ENCODE results near the gene PLCE1. TPM values are rescaled to one million over a fixed set of nuclear protein-coding genes. Genes with fewer than 3 reads are reported as not detected.

PLCE1 gene
- total and polyA plus RNA-seq, 4 donors, result 1.5 to 15.7 (median 5.2) TPM

- H3K27me3 ChIP-seq (ENCODE audit: control insufficient read depth in 3 of 3, insufficient read depth in 3 of 3, low read length in 2 of 3), result no peaks in the 10 kb centered on the region
- DNase-seq (no peak), ATAC-seq (ENCODE audit: insufficient read depth, low FRiP score) (no peak)
- no peak overlapping the region for H3K27ac ChIP-seq (ENCODE audit: low read depth in 1 of 2, low read length in 1 of 2)
- H3K36me3 ChIP-seq (ENCODE audit: control insufficient read depth in 4 of 4, insufficient read depth in 4 of 4, low read length in 4 of 4), result no peaks in the 10 kb centered on the region
- H3K4me3 ChIP-seq, result no peak overlapping the region
- peaks cover 0 to 1% (median 0%) of the 10 kb centered on the region in 4 donors for H3K9me3 ChIP-seq (ENCODE audit: control insufficient read depth in 4 of 4, insufficient read depth in 3 of 4, low read length in 3 of 4)
- peaks cover 0 to 8% (median 4%) of the 10 kb centered on the region in 5 donors for H3K4me1 ChIP-seq (ENCODE audit: control insufficient read depth in 5 of 5, insufficient read depth in 5 of 5, low read length in 5 of 5)
- no peak overlapping the region for H3K9ac ChIP-seq (ENCODE audit: insufficient read depth in 1 of 2, low read length in 2 of 2)
- TF ChIP-seq, protein P1, sequence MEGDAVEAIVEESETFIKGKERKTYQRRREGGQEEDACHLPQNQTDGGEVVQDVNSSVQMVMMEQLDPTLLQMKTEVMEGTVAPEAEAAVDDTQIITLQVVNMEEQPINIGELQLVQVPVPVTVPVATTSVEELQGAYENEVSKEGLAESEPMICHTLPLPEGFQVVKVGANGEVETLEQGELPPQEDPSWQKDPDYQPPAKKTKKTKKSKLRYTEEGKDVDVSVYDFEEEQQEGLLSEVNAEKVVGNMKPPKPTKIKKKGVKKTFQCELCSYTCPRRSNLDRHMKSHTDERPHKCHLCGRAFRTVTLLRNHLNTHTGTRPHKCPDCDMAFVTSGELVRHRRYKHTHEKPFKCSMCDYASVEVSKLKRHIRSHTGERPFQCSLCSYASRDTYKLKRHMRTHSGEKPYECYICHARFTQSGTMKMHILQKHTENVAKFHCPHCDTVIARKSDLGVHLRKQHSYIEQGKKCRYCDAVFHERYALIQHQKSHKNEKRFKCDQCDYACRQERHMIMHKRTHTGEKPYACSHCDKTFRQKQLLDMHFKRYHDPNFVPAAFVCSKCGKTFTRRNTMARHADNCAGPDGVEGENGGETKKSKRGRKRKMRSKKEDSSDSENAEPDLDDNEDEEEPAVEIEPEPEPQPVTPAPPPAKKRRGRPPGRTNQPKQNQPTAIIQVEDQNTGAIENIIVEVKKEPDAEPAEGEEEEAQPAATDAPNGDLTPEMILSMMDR (IDR thresholded peaks at IDR 0.05; ENCODE audit: control extremely low read depth, extremely low read depth), result no peak
These were observed 46.2 kb upstream of the PLCE1 start for GRCh38 chr10:93947524-93947923.

- Histone ChIP-seq H3K4me3 (no peak overlapping the region), H3K36me3 (ENCODE audit: control insufficient read depth in 4 of 4, insufficient read depth in 4 of 4, low read length in 4 of 4) (no peaks in the 10 kb centered on the region), H3K27me3 (ENCODE audit: control insufficient read depth in 3 of 3, insufficient read depth in 3 of 3, low read length in 2 of 3) (no peaks in the 10 kb centered on the region), H3K9ac (ENCODE audit: insufficient read depth in 1 of 2, low read length in 2 of 2) (no peak overlapping the region), H3K27ac (ENCODE audit: low read depth in 1 of 2, low read length in 1 of 2) (no peak overlapping the region), H3K4me1 (ENCODE audit: control insufficient read depth in 5 of 5, insufficient read depth in 5 of 5, low read length in 5 of 5) (peaks cover 0 to 4% (median 0%) of the 10 kb centered on the region in 5 donors), H3K9me3 (ENCODE audit: control insufficient read depth in 4 of 4, insufficient read depth in 3 of 4, low read length in 3 of 4) (peaks cover 0 to 1% (median 0%) of the 10 kb centered on the region in 4 donors)
- TF ChIP-seq, protein P1 (IDR thresholded peaks at IDR 0.05; ENCODE audit: control extremely low read depth, extremely low read depth), result no peak
- ATAC-seq (ENCODE audit: insufficient read depth, low FRiP score) (no peak), DNase-seq (no peak)
- WGBS, 2 donors, result 80 to 92% methylated on average over 2 of the region's 2 CpGs
These were observed 41.8 kb upstream of the PLCE1 start for GRCh38 chr10:93951905-93952304.

DNA sequence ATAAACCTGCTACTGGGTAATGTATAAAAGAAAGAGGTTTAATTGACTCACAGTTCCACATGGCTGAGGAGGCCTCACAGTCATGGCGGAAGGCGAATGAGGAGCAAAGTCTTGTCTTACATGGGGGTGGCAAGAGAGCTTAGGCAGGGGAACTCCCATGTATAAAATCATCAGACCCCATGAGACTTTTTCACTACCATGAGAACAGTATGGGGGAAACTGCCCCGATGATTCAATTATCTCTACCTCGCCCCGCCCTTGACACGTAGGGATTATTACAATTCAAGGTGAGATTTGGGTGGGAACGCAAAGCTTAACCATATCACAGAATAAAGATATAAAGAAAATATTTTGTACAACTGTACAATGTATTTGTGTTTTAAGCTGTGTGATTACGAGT is 39.4 kb upstream of the PLCE1 start:
- Histone ChIP-seq H3K27me3 (ENCODE audit: control insufficient read depth in 3 of 3, insufficient read depth in 3 of 3, low read length in 2 of 3) (no peaks in the 10 kb centered on the region), H3K27ac (ENCODE audit: low read depth in 1 of 2, low read length in 1 of 2) (no peak overlapping the region), H3K9me3 (ENCODE audit: control insufficient read depth in 4 of 4, insufficient read depth in 3 of 4, low read length in 3 of 4) (no peaks in the 10 kb centered on the region), H3K4me3 (no peak overlapping the region), H3K9ac (ENCODE audit: insufficient read depth in 1 of 2, low read length in 2 of 2) (no peak overlapping the region), H3K4me1 (ENCODE audit: control insufficient read depth in 5 of 5, insufficient read depth in 5 of 5, low read length in 5 of 5) (no peaks in the 10 kb centered on the region), H3K36me3 (ENCODE audit: control insufficient read depth in 4 of 4, insufficient read depth in 4 of 4, low read length in 4 of 4) (no peaks in the 10 kb centered on the region)
- no peak for ATAC-seq (ENCODE audit: insufficient read depth, low FRiP score)
- TF ChIP-seq, protein P1 (IDR thresholded peaks at IDR 0.05; ENCODE audit: control extremely low read depth, extremely low read depth), result no peak
- no peak for DNase-seq
- WGBS, 2 donors, result 95 to 96% methylated on average over 8 of the region's 8 CpGs

DNA sequence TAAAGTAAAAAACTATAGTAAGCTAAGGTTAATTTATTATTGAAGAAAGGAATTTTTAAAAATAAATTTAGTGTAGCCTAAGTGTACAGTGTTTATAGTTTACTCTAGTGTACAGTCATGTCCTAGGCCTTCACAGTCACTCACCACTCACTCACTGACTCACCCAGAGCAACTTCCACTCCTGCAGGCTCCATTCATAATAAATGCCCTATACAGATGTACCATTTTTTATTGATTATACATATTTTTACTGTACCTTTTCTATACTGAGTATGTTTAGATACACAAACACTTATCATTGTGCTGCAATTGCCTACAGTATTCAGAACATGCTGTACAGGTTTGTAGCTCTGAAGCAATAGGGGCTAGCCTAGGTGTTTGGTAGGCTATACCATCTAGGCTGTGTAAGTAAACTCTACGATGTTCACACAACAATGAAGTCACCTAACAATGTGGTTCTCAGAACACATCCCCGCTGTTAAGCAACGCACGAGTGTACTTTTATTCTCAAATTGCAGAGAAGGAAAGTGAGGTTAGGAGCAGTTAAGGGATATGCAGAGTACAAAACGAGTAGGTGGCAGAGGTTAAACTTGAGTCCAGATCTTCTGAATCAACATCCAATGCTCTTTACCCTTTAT is 38.9 kb upstream of the PLCE1 start:
- H3K27me3 ChIP-seq (ENCODE audit: control insufficient read depth in 3 of 3, insufficient read depth in 3 of 3, low read length in 2 of 3), result no peaks in the 10 kb centered on the region
- no peaks in the 10 kb centered on the region for H3K36me3 ChIP-seq (ENCODE audit: control insufficient read depth in 4 of 4, insufficient read depth in 4 of 4, low read length in 4 of 4)
- TF ChIP-seq, protein P1 (IDR thresholded peaks at IDR 0.05; ENCODE audit: control extremely low read depth, extremely low read depth), result no peak
- H3K4me1 ChIP-seq (ENCODE audit: control insufficient read depth in 5 of 5, insufficient read depth in 5 of 5, low read length in 5 of 5), result no peaks in the 10 kb centered on the region
- no peaks in the 10 kb centered on the region for H3K9me3 ChIP-seq (ENCODE audit: control insufficient read depth in 4 of 4, insufficient read depth in 3 of 4, low read length in 3 of 4)
- H3K27ac ChIP-seq (ENCODE audit: low read depth in 1 of 2, low read length in 1 of 2), result no peak overlapping the region
- WGBS, 2 donors, result 92% methylated on average over 5 of the region's 5 CpGs
- no peak overlapping the region for H3K9ac ChIP-seq (ENCODE audit: insufficient read depth in 1 of 2, low read length in 2 of 2)
- no peak overlapping the region for H3K4me3 ChIP-seq
- ATAC-seq (ENCODE audit: insufficient read depth, low FRiP score), result no peak
- no peak for DNase-seq

Data from lung (tissue), 12 donors.